ENCODE data around the gene SLC29A3.

SLC29A3 gene

GRCh38 chr10:71324743-71325142, 5.7 kb downstream of the SLC29A3 start:
- DNase-seq (ENCODE audit: low spot score) = no peak

GRCh38 chr10:71325267-71325666, 6.2 kb downstream of the SLC29A3 start:
- no peak for DNase-seq (ENCODE audit: low spot score)

- DNase-seq (ENCODE audit: low spot score) = no peak
Observed at GRCh38 chr10:71326464-71326881, 7.4 kb downstream of the SLC29A3 start.

GRCh38 chr10:71330789-71331404, 11.8 kb downstream of the SLC29A3 start:
- DNase-seq (ENCODE audit: low spot score) = no peak

- DNase-seq (ENCODE audit: low spot score) = no peak
Observed at GRCh38 chr10:71331736-71332135, 12.7 kb downstream of the SLC29A3 start.

GRCh38 chr10:71332466-71332865, 13.4 kb downstream of the SLC29A3 start:
- DNase-seq (ENCODE audit: low spot score) = no peak

- DNase-seq (ENCODE audit: low spot score) = no peak
Observed at GRCh38 chr10:71333129-71333887, 14.2 kb downstream of the SLC29A3 start.

- DNase-seq (ENCODE audit: low spot score) = no peak
Observed at GRCh38 chr10:71334221-71334791, 15.2 kb downstream of the SLC29A3 start.

GRCh38 chr10:71335173-71335708, 16.2 kb downstream of the SLC29A3 start:
- DNase-seq (ENCODE audit: low spot score) = no peak

- no peak for DNase-seq (ENCODE audit: low spot score)
Observed at GRCh38 chr10:71336632-71337031, 17.6 kb downstream of the SLC29A3 start.

- no peak for DNase-seq (ENCODE audit: low spot score)
Observed at GRCh38 chr10:71337219-71337701, 18.2 kb downstream of the SLC29A3 start.

GRCh38 chr10:71338728-71339495, 19.9 kb downstream of the SLC29A3 start:
- no peak for DNase-seq (ENCODE audit: low spot score)

- DNase-seq (ENCODE audit: low spot score) = no peak
Observed at GRCh38 chr10:71339796-71340589, 20.9 kb downstream of the SLC29A3 start.

GRCh38 chr10:71342573-71343391, 23.7 kb downstream of the SLC29A3 start:
- no peak for DNase-seq (ENCODE audit: low spot score)

GRCh38 chr10:71343392-71343773, 24.3 kb downstream of the SLC29A3 start:
- no peak for DNase-seq (ENCODE audit: low spot score)

GRCh38 chr10:71344154-71344925, 25.3 kb downstream of the SLC29A3 start:
- DNase-seq (ENCODE audit: low spot score) = no peak

GRCh38 chr10:71344993-71345480, 26.0 kb downstream of the SLC29A3 start:
- no peak for DNase-seq (ENCODE audit: low spot score)

- no peak for DNase-seq (ENCODE audit: low spot score)
Observed at GRCh38 chr10:71345694-71346093, 26.6 kb downstream of the SLC29A3 start.

- no peak for DNase-seq (ENCODE audit: low spot score)
Observed at GRCh38 chr10:71346731-71347130, 27.7 kb downstream of the SLC29A3 start.
